SK-N-SH (cell line): ENCODE data around the gene ANO3. TPM values are rescaled to one million over a fixed set of nuclear protein-coding genes. Genes with fewer than 3 reads are reported as not detected.

ENCODE experiments used
- CTCF ChIA-PET: fragments of 300-600, 350-600 bp; formaldehyde crosslinking; extraction: SDS; loops from one replicate; lab custom pipeline; 2021; lab: Yijun Ruan, JAX
- POLR2A ChIA-PET: fragments of 350-600 bp; sonication (Branson Sonifier 250); formaldehyde crosslinking; extraction: SDS; loops from one replicate; lab custom pipeline; 2020; ENCODE audit warnings: antibody characterized with exemption, inconsistent platforms; lab: Yijun Ruan, JAX
- DNase-seq: peaks from one replicate; pipeline ENCODE4 v3.0.0; 2012
- H2AFZ ChIP-seq: fragments of 200-600 bp; sonication (generic); 2 replicates; pipeline ENCODE4 v1.8.1; 2016; ENCODE audit warnings: antibody characterized with exemption, mild to moderate bottlenecking, low read depth
- H3F3A ChIP-seq: fragments of 200-600 bp; sonication (generic); replicated peaks from 2 replicates; pipeline ENCODE3; 2016; ENCODE audit warnings: antibody characterized with exemption, mild to moderate bottlenecking; ENCODE audit not compliant: insufficient read depth
- H3K27ac ChIP-seq, 2 experiments: fragments of 200-500 bp in 1 of 2; fragments of 200-600 bp in 1 of 2; sonication (Bioruptor generic) in 1 of 2; sonication (generic), shearing (Covaris generic) in 1 of 2; 2 replicates each; pipeline versions ENCODE4 v1.5.1 to v1.6.1; 2014 to 2016; ENCODE audit warnings: low read depth in 2 of 2, inconsistent platforms in 1 of 2, low read length in 1 of 2, mild to moderate bottlenecking in 1 of 2, mixed read lengths in 1 of 2
- H3K27me3 ChIP-seq: fragments of 200-600 bp; sonication (generic), shearing (Covaris generic); 2 replicates; pipeline ENCODE4 v1.6.1; 2016; ENCODE audit warnings: mixed run types; ENCODE audit not compliant: insufficient read depth
- H3K36me3 ChIP-seq, 2 experiments: fragments of 200-500 bp in 1 of 2; fragments of 200-600 bp in 1 of 2; sonication (Bioruptor generic) in 1 of 2; sonication (generic) in 1 of 2; replicated peaks in 1 of 2; 2 replicates each; pipeline versions ENCODE3 to v1.5.1; 2014 to 2016; ENCODE audit warnings: low read length in 1 of 2, mild to moderate bottlenecking in 1 of 2; ENCODE audit not compliant: insufficient read depth in 2 of 2, control insufficient read depth in 1 of 2
- H3K4me1 ChIP-seq, 2 experiments: fragments of 200-500 bp in 1 of 2; fragments of 200-600 bp in 1 of 2; sonication (Bioruptor generic) in 1 of 2; sonication (generic), shearing (Covaris generic) in 1 of 2; 2 replicates each; pipeline versions ENCODE4 v1.5.1 to v1.6.1; 2014 to 2016; ENCODE audit warnings: low read depth in 1 of 2, low read length in 1 of 2, mixed run types in 1 of 2; ENCODE audit not compliant: insufficient read depth in 2 of 2, control insufficient read depth in 1 of 2
- H3K4me2 ChIP-seq: fragments of 200-600 bp; sonication (generic), shearing (Covaris generic); 2 replicates; pipeline ENCODE4 v1.6.1; 2017; ENCODE audit warnings: mixed run types
- H3K4me3 ChIP-seq, 2 experiments: fragments of 200-500 bp in 1 of 2; fragments of 200-600 bp in 1 of 2; sonication (Bioruptor generic) in 1 of 2; sonication (generic), shearing (Covaris generic) in 1 of 2; 2 replicates each; pipeline versions ENCODE4 v1.5.1 to v1.8.1; 2014 to 2016; ENCODE audit warnings: low read depth in 2 of 2, inconsistent platforms in 1 of 2, low read length in 1 of 2, mild to moderate bottlenecking in 1 of 2, mixed read lengths in 1 of 2, moderate library complexity in 1 of 2
- H3K79me2 ChIP-seq: fragments of 200-600 bp; sonication (generic); 2 replicates; pipeline ENCODE4 v1.8.1; 2017; ENCODE audit warnings: mild to moderate bottlenecking; ENCODE audit not compliant: insufficient read depth
- H3K9ac ChIP-seq: fragments of 200-600 bp; sonication (generic); 2 replicates; pipeline ENCODE4 v1.6.1; 2017; ENCODE audit warnings: mixed run types
- H3K9me2 ChIP-seq: fragments of 200-600 bp; sonication (generic); 2 replicates; pipeline ENCODE4 v1.6.1; 2017; ENCODE audit warnings: mixed run types
- H3K9me3 ChIP-seq: fragments of 200-600 bp; sonication (generic); 2 replicates; pipeline ENCODE4 v1.6.1; 2017; ENCODE audit warnings: mixed run types, mild to moderate bottlenecking, moderate library complexity
- H4K20me1 ChIP-seq: fragments of 200-600 bp; sonication (generic); 2 replicates; pipeline ENCODE4 v1.6.1; 2017; ENCODE audit warnings: mild to moderate bottlenecking, mixed run types; ENCODE audit not compliant: insufficient read depth
- CHD2 ChIP-seq: fragments of 150-350 bp; IDR thresholded peaks from 2 replicates; pipeline ENCODE4 v1.6.1; 2018; ENCODE audit warnings: low read length; ENCODE audit not compliant: partially characterized antibody
- EP300 ChIP-seq, 2 experiments: IDR thresholded peaks; 2 replicates each; pipeline versions ENCODE4 v1.4.0 to v1.6.1; 2012; ENCODE audit warnings: borderline replicate concordance in 1 of 2, low read depth in 1 of 2, low read length in 1 of 2
- EZH2phosphoT487 ChIP-seq: fragments of 200-600 bp; sonication (generic); IDR thresholded peaks from 2 replicates; pipeline ENCODE4 v1.6.1; 2017; ENCODE audit warnings: low read depth, mixed run types, mild to moderate bottlenecking, antibody characterized with exemption, moderate library complexity, borderline replicate concordance
- GABPA ChIP-seq: IDR thresholded peaks from 2 replicates; pipeline ENCODE4 v1.4.0; 2012; ENCODE audit warnings: low read depth, mild to moderate bottlenecking
- GATA2 ChIP-seq: sonication (generic); formaldehyde crosslinking; IDR thresholded peaks from 2 replicates; pipeline ENCODE4 v1.5.0; 2020; ENCODE audit warnings: mild to moderate bottlenecking, missing genetic modification reagents
- RAD21 ChIP-seq: IDR thresholded peaks from 2 replicates; pipeline ENCODE4 v1.6.1; 2012; ENCODE audit warnings: mild to moderate bottlenecking, low read length
- RFX5 ChIP-seq: IDR thresholded peaks from 2 replicates; pipeline ENCODE4 v1.6.1; 2012; ENCODE audit warnings: mild to moderate bottlenecking, improper control_type of control experiment, low read length
- RXRA ChIP-seq: IDR thresholded peaks from 2 replicates; pipeline ENCODE4 v1.4.0; 2012; ENCODE audit warnings: low read depth, mild to moderate bottlenecking, borderline replicate concordance
- SIN3A ChIP-seq: IDR thresholded peaks from 2 replicates; pipeline ENCODE4 v1.6.1; 2012; ENCODE audit warnings: low read depth, mild to moderate bottlenecking, low read length, moderate library complexity, borderline replicate concordance
- TAF1 ChIP-seq: IDR thresholded peaks from 2 replicates; pipeline ENCODE4 v1.6.1; 2012; ENCODE audit warnings: low read depth, mild to moderate bottlenecking, low read length, moderate library complexity, borderline replicate concordance
- YY1 ChIP-seq: IDR thresholded peaks from 2 replicates; pipeline ENCODE4 v1.4.0; 2012; ENCODE audit warnings: low read depth, mild to moderate bottlenecking
- WGBS: methylation state at CpG from one replicate; pipeline ENCODE4 v1.1.6; 2017; ENCODE audit warnings: low lambda C conversion rate; 5-methylcytosine and 5-hydroxymethylcytosine counted together
- polyA plus RNA-seq, 3 experiments: library from polyadenylated mRNA; depleted of rRNA; stranded (reverse); fragments of >200 nt; gene quantifications; 2 replicates each; pipeline ENCODE4 v1.2.3, GENCODE V29; 2012
- TF ChIP-seq, protein P1 (sequence below): IDR thresholded peaks from 2 replicates; pipeline ENCODE4 v1.4.0; 2012; ENCODE audit warnings: low read depth
- TF ChIP-seq, protein P2 (sequence below): IDR thresholded peaks from 2 replicates; pipeline ENCODE4 v1.4.0; 2012; ENCODE audit warnings: low read depth, borderline replicate concordance
- TF ChIP-seq, protein P3 (sequence below): IDR thresholded peaks from 2 replicates; pipeline ENCODE4 v1.6.1; 2012; ENCODE audit warnings: mild to moderate bottlenecking, low read depth, low read length, moderate library complexity
- TF ChIP-seq, protein P4 (sequence below): fragments of 200-600 bp; sonication (generic); IDR thresholded peaks from 2 replicates; pipeline ENCODE4 v1.6.1; 2017; ENCODE audit warnings: antibody characterized with exemption, mild to moderate bottlenecking, moderate library complexity

ANO3 gene
- polyA plus RNA-seq, 1 of the 3 experiments (the other 2 are of a cell fraction), result 0.13 TPM

DNA sequence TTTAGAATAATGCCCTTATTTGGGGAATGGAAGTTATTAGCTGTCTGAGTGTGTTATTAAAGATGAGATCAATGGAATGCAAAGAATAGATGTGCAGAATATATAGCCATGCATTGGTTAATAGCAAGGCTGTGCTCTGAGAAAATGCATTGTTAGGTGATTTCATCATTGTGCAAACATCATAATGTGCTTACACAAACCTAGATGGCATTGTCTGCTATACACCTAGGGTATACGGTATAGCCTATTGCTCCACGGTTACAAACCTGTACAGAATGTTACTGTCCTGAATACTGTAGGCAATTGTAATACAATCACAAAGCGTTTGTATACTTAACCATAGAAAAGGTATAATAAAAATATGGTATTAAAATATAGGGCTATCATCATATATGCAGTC lies 364.4 kb downstream of the ANO3 start:
- no peak overlapping the region for H2AFZ ChIP-seq
- H3K27ac ChIP-seq, result no peak overlapping the region
- H3K79me2 ChIP-seq, result no peaks in the 10 kb centered on the region
- H4K20me1 ChIP-seq, result no peaks in the 10 kb centered on the region
- no peaks in the 10 kb centered on the region for H3K27me3 ChIP-seq
- no peaks in the 10 kb centered on the region for H3K9me2 ChIP-seq
- H3K4me2 ChIP-seq, result no peak overlapping the region
- H3K4me3 ChIP-seq, result no peak overlapping the region
- DNase-seq, result no peak
- no peak overlapping the region for H3K9ac ChIP-seq
- H3F3A ChIP-seq, result no peaks in the 10 kb centered on the region
- H3K9me3 ChIP-seq, result no peaks in the 10 kb centered on the region
- TF ChIP-seq EP300 (IDR thresholded peaks at IDR 0.05; ENCODE audit: borderline replicate concordance in 1 of 2, low read depth in 1 of 2, low read length in 1 of 2) (no peak), TAF1 (no peak), RXRA (no peak), CHD2 (no peak), RAD21 (no peak), GABPA (no peak), GATA2 (CRISPR knock-in tag) (no peak), EZH2phosphoT487 (no peak), RFX5 (no peak), YY1 (no peak), SIN3A (no peak)
- TF ChIP-seq, protein P1, sequence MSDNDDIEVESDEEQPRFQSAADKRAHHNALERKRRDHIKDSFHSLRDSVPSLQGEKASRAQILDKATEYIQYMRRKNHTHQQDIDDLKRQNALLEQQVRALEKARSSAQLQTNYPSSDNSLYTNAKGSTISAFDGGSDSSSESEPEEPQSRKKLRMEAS, result no peak
- TF ChIP-seq, protein P2, sequence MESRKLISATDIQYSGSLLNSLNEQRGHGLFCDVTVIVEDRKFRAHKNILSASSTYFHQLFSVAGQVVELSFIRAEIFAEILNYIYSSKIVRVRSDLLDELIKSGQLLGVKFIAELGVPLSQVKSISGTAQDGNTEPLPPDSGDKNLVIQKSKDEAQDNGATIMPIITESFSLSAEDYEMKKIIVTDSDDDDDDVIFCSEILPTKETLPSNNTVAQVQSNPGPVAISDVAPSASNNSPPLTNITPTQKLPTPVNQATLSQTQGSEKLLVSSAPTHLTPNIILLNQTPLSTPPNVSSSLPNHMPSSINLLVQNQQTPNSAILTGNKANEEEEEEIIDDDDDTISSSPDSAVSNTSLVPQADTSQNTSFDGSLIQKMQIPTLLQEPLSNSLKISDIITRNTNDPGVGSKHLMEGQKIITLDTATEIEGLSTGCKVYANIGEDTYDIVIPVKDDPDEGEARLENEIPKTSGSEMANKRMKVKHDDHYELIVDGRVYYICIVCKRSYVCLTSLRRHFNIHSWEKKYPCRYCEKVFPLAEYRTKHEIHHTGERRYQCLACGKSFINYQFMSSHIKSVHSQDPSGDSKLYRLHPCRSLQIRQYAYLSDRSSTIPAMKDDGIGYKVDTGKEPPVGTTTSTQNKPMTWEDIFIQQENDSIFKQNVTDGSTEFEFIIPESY, result no peak
- TF ChIP-seq, protein P3, sequence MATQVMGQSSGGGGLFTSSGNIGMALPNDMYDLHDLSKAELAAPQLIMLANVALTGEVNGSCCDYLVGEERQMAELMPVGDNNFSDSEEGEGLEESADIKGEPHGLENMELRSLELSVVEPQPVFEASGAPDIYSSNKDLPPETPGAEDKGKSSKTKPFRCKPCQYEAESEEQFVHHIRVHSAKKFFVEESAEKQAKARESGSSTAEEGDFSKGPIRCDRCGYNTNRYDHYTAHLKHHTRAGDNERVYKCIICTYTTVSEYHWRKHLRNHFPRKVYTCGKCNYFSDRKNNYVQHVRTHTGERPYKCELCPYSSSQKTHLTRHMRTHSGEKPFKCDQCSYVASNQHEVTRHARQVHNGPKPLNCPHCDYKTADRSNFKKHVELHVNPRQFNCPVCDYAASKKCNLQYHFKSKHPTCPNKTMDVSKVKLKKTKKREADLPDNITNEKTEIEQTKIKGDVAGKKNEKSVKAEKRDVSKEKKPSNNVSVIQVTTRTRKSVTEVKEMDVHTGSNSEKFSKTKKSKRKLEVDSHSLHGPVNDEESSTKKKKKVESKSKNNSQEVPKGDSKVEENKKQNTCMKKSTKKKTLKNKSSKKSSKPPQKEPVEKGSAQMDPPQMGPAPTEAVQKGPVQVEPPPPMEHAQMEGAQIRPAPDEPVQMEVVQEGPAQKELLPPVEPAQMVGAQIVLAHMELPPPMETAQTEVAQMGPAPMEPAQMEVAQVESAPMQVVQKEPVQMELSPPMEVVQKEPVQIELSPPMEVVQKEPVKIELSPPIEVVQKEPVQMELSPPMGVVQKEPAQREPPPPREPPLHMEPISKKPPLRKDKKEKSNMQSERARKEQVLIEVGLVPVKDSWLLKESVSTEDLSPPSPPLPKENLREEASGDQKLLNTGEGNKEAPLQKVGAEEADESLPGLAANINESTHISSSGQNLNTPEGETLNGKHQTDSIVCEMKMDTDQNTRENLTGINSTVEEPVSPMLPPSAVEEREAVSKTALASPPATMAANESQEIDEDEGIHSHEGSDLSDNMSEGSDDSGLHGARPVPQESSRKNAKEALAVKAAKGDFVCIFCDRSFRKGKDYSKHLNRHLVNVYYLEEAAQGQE, result no peak
- TF ChIP-seq, protein P4, sequence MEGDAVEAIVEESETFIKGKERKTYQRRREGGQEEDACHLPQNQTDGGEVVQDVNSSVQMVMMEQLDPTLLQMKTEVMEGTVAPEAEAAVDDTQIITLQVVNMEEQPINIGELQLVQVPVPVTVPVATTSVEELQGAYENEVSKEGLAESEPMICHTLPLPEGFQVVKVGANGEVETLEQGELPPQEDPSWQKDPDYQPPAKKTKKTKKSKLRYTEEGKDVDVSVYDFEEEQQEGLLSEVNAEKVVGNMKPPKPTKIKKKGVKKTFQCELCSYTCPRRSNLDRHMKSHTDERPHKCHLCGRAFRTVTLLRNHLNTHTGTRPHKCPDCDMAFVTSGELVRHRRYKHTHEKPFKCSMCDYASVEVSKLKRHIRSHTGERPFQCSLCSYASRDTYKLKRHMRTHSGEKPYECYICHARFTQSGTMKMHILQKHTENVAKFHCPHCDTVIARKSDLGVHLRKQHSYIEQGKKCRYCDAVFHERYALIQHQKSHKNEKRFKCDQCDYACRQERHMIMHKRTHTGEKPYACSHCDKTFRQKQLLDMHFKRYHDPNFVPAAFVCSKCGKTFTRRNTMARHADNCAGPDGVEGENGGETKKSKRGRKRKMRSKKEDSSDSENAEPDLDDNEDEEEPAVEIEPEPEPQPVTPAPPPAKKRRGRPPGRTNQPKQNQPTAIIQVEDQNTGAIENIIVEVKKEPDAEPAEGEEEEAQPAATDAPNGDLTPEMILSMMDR, result no peak
- ChIA-PET POLR2A (no interaction called here), CTCF (no interaction called here)
- peaks cover 0 to 9% of the 10 kb centered on the region in 2 experiments; a peak in 2 of 4 replicates for H3K4me1 ChIP-seq
- H3K36me3 ChIP-seq, result no peaks in the 10 kb centered on the region
- 65% methylated on average over 3 of the region's 3 CpGs for WGBS
